Activated CD8-positive, alpha-beta T cell treated with anti-CD3 and anti-CD28 coated beads for 36 hours (primary cell): ENCODE measurements around the gene CGB7. TPM values are rescaled to one million over a fixed set of nuclear protein-coding genes. Genes with fewer than 3 reads are reported as not detected.
A peak's percentile ranks its signal among the peaks of the same experiment; 100 is the strongest.

ENCODE experiments used
- ATAC-seq: fragments of 200-7000 bp; cut with Tn5 transposase; one replicate; pipeline ENCODE4 v1.10.0; 2021; ENCODE audit warnings: mild to moderate bottlenecking, moderate library complexity
- CTCF ChIA-PET: fragments of 350-600 bp; sonication (Branson Sonifier 250); formaldehyde crosslinking; loops from one replicate; lab custom pipeline; 2021; ENCODE audit warnings: antibody characterized with exemption; lab: Charles Lee
- POLR2A ChIA-PET: fragments of 350-600 bp; sonication (Branson Sonifier 250); formaldehyde crosslinking; loops from one replicate; lab custom pipeline; 2021; ENCODE audit warnings: antibody characterized with exemption; lab: Charles Lee
- DNase-seq: peaks from one replicate; pipeline ENCODE4 v3.0.0-alpha.2; 2020
- H3K27ac Mint-ChIP-seq: one replicate; pipeline ENCODE4 v1.8.0; 2021; ENCODE audit warnings: mild to moderate bottlenecking, mixed read lengths
- H3K27me3 Mint-ChIP-seq: one replicate; pipeline ENCODE4 v1.8.0; 2021; ENCODE audit warnings: mixed read lengths
- H3K36me3 Mint-ChIP-seq: one replicate; pipeline ENCODE4 v1.8.0; 2021; ENCODE audit warnings: low read depth, mixed read lengths
- H3K4me1 Mint-ChIP-seq: one replicate; pipeline ENCODE4 v1.8.0; 2021; ENCODE audit warnings: low read depth, mixed read lengths
- H3K4me3 Mint-ChIP-seq: one replicate; pipeline ENCODE4 v1.8.0; 2021; ENCODE audit warnings: mild to moderate bottlenecking, moderate library complexity, mixed read lengths
- H3K9me3 Mint-ChIP-seq: one replicate; pipeline ENCODE4 v1.8.0; 2021; ENCODE audit warnings: mixed read lengths
- CTCF ChIP-seq: fragments of 200-600 bp; IDR thresholded peaks from one replicate; pipeline ENCODE4 v1.8.0; 2022; ENCODE audit warnings: antibody characterized with exemption, mild to moderate bottlenecking
- intact Hi-C: fragments of 100-400 bp; cut with micrococcal nuclease; formaldehyde crosslinking; loops from one replicate; pipeline ENCODE4 v1.10.0; 2022
- total RNA-seq, 2 experiments: library from RNA; stranded (reverse); gene quantifications; one replicate each; pipeline ENCODE4 v1.2.3, GENCODE V29; 2021

Gene CGB7
- total RNA-seq, 2 experiments from 2014 or later, result not detected

- DNase-seq (no peak), ATAC-seq (no peak)
- TF ChIP-seq CTCF, result no peak
- no peak within 1 kb of the TSS for H3K27ac Mint-ChIP-seq
- POLR2A ChIA-PET, result interaction anchor here (2.4 kb wide), 1 partner anchor 11 kb away, joined by 8 read pairs; no protein-coding TSS in a partner anchor
- H3K4me1 Mint-ChIP-seq, result peaks cover 30% of the 10 kb centered on the region
- peaks cover 16% of the 10 kb centered on the region for H3K36me3 Mint-ChIP-seq
- peak within 1 kb of the TSS; percentile 55 for H3K4me3 Mint-ChIP-seq
- CTCF ChIA-PET, result interaction anchor here (1.4 to 3.3 kb wide), 2 partner anchors 19 to 24 kb away, joined by 6 to 17 read pairs; partner anchors contain the start of genes GYS1 and RUVBL2
- intact Hi-C loops, result no loop called here
- peaks cover 9% of the 10 kb centered on the region for H3K27me3 Mint-ChIP-seq
- no peaks in the 10 kb centered on the region for H3K9me3 Mint-ChIP-seq
Measured at GRCh38 chr19:49017041-49017665, 40.4 kb downstream of the CGB7 start, which contains the start of gene LHB. Gene LHB, minus strand, starts transcription at chr19:49017091. Its CDS starts 10 bp downstream, at chr19:49017081.

- Mint-ChIP-seq H3K4me3 (no peak overlapping the region), H3K27me3 (peaks cover 9% of the 10 kb centered on the region), H3K4me1 (peaks cover 25% of the 10 kb centered on the region), H3K9me3 (no peaks in the 10 kb centered on the region), H3K27ac (no peak overlapping the region), H3K36me3 (peaks cover 20% of the 10 kb centered on the region)
- no peak for TF ChIP-seq CTCF
- intact Hi-C loops, result no loop called here
- ChIA-PET POLR2A (interaction anchor here (2.4 kb wide), 1 partner anchor 10 kb away, joined by 8 read pairs; no protein-coding TSS in a partner anchor), CTCF (no interaction called here)
- DNase-seq, result no peak
- no peak for ATAC-seq
Measured at GRCh38 chr19:49016067-49016839, 41.3 kb downstream of the CGB7 start.

- ATAC-seq, result no peak
- DNase-seq, result no peak
- Mint-ChIP-seq H3K4me3 (no peak overlapping the region), H3K9me3 (no peaks in the 10 kb centered on the region), H3K36me3 (peaks cover 26% of the 10 kb centered on the region), H3K27me3 (peaks cover 7% of the 10 kb centered on the region), H3K4me1 (peaks cover 16% of the 10 kb centered on the region), H3K27ac (no peak overlapping the region)
- intact Hi-C loops, result no loop called here
- no peak for TF ChIP-seq CTCF
- POLR2A ChIA-PET, result no interaction called here
- CTCF ChIA-PET, result no interaction called here
Measured at GRCh38 chr19:49014870-49015255, 42.7 kb downstream of the CGB7 start.

- Mint-ChIP-seq H3K27me3 (peaks cover 4% of the 10 kb centered on the region), H3K9me3 (no peaks in the 10 kb centered on the region), H3K4me1 (peaks cover 15% of the 10 kb centered on the region), H3K36me3 (peaks cover 26% of the 10 kb centered on the region), H3K27ac (no peak overlapping the region), H3K4me3 (no peak overlapping the region)
- intact Hi-C loops, result no loop called here
- no peak for TF ChIP-seq CTCF
- ATAC-seq (no peak), DNase-seq (no peak)
- POLR2A ChIA-PET, result interaction anchor here (1.5 kb wide), 2 partner anchors 8 to 48 kb away, joined by 3 read pairs; no protein-coding TSS in a partner anchor
- CTCF ChIA-PET, result interaction anchor here (0.9 to 2.3 kb wide), 3 partner anchors 16 to 185 kb away, joined by 4 to 6 read pairs (median 4); partner anchors contain the start of genes GYS1 and RUVBL2
Measured at GRCh38 chr19:49014123-49014869, 43.3 kb downstream of the CGB7 start.
